Measurements from ENCODE around the gene PSAP. TPM values are rescaled to one million over a fixed set of nuclear protein-coding genes. Genes with fewer than 3 reads are reported as not detected.
"Not testable (repeated sequence)": the region's sequence is repeated elsewhere in the genome, so short reads cannot be mapped to it uniquely, and the experiment has no call there.

PSAP gene
- total and polyA plus RNA-seq, 2 experiments from 2014 or later: 686 to 987 TPM

GRCh38 chr10:71887743-71888142 lies 36.7 kb upstream of the PSAP start:
- Histone ChIP-seq H3K4me2 (peak overlapping the region; percentile 90), H3K9me3 (ENCODE audit: low read depth) (no peaks in the 10 kb centered on the region), H3K4me1 (ENCODE audit: insufficient read depth) (peaks cover 5% of the 10 kb centered on the region), H4K20me1 (ENCODE audit: insufficient read depth, poor library complexity, severe bottlenecking) (no peaks in the 10 kb centered on the region), H3K27me3 (no peaks in the 10 kb centered on the region), H3K27ac (no peak overlapping the region), H3K36me3 (replicated peaks; ENCODE audit: insufficient read depth, low read depth) (no peaks in the 10 kb centered on the region), H3K9me2 (replicated peaks; ENCODE audit: insufficient read depth) (no peaks in the 10 kb centered on the region), H3K79me2 (no peaks in the 10 kb centered on the region), H2AFZ (no peak overlapping the region), H3K4me3 (no peak overlapping the region)
- DNase-seq (ENCODE audit: low spot score): no peak
- WGBS (ENCODE audit: low lambda C conversion rate, missing lambda C conversion rate): 81% methylated on average over 4 of the region's 4 CpGs
- TF ChIP-seq EZH2 (IDR thresholded peaks at IDR 0.05; ENCODE audit: borderline replicate concordance): no peak
- no peak for TF ChIP-seq EZH2phosphoT487 (IDR thresholded peaks at IDR 0.05; ENCODE audit: low read depth, severe bottlenecking, unreplicated experiment)
- no peak for TF ChIP-seq CTCF (IDR thresholded peaks at IDR 0.05; ENCODE audit: poor library complexity)

GRCh38 chr10:71882813-71883659 lies 32.0 kb upstream of the PSAP start:
- H3K27me3 ChIP-seq: no peaks in the 10 kb centered on the region
- H3K36me3 ChIP-seq (replicated peaks; ENCODE audit: insufficient read depth, low read depth): no peaks in the 10 kb centered on the region
- H4K20me1 ChIP-seq (ENCODE audit: insufficient read depth, poor library complexity, severe bottlenecking): no peaks in the 10 kb centered on the region
- no peak for DNase-seq (ENCODE audit: low spot score)
- H3K79me2 ChIP-seq: no peaks in the 10 kb centered on the region
- H3K4me3 ChIP-seq: no peak overlapping the region
- H3K9me2 ChIP-seq (replicated peaks; ENCODE audit: insufficient read depth): no peaks in the 10 kb centered on the region
- no peak for TF ChIP-seq CTCF (IDR thresholded peaks at IDR 0.05; ENCODE audit: poor library complexity)
- WGBS (ENCODE audit: low lambda C conversion rate, missing lambda C conversion rate): 77% methylated on average over 10 of the region's 10 CpGs
- no peaks in the 10 kb centered on the region for H3K4me1 ChIP-seq (ENCODE audit: insufficient read depth)
- H2AFZ ChIP-seq: no peak overlapping the region
- H3K4me2 ChIP-seq: no peak overlapping the region
- H3K27ac ChIP-seq: no peak overlapping the region
- no peaks in the 10 kb centered on the region for H3K9me3 ChIP-seq (ENCODE audit: low read depth)

GRCh38 chr10:71881647-71882355 lies 30.8 kb upstream of the PSAP start:
- no peak overlapping the region for H3K4me3 ChIP-seq
- 92% methylated on average over 9 of the region's 9 CpGs for WGBS (ENCODE audit: low lambda C conversion rate, missing lambda C conversion rate)

GRCh38 chr10:71881307-71881624 lies 30.2 kb upstream of the PSAP start:
- not testable (repeated sequence) for H3K4me1 ChIP-seq (ENCODE audit: insufficient read depth); H3K4me2 ChIP-seq; H4K20me1 ChIP-seq (ENCODE audit: insufficient read depth, poor library complexity, severe bottlenecking); H3K9me2 ChIP-seq (replicated peaks; ENCODE audit: insufficient read depth); H2AFZ ChIP-seq; H3K9me3 ChIP-seq (ENCODE audit: low read depth); H3K27me3 ChIP-seq; H3K4me3 ChIP-seq; H3K27ac ChIP-seq; H3K36me3 ChIP-seq (replicated peaks; ENCODE audit: insufficient read depth, low read depth); DNase-seq (ENCODE audit: low spot score); H3K79me2 ChIP-seq
- 88% methylated on average over 2 of the region's 2 CpGs for WGBS (ENCODE audit: low lambda C conversion rate, missing lambda C conversion rate)

More at GRCh38 chr10:71881647-71882355, 30.8 kb upstream of the PSAP start:
- H3K79me2 ChIP-seq: no peaks in the 10 kb centered on the region
- TF ChIP-seq EZH2 (IDR thresholded peaks at IDR 0.05; ENCODE audit: borderline replicate concordance): no peak
- TF ChIP-seq EZH2phosphoT487 (IDR thresholded peaks at IDR 0.05; ENCODE audit: low read depth, severe bottlenecking, unreplicated experiment): no peak
- no peak for TF ChIP-seq CTCF (IDR thresholded peaks at IDR 0.05; ENCODE audit: poor library complexity)
- no peak overlapping the region for H3K4me2 ChIP-seq
- H3K27ac ChIP-seq: no peak overlapping the region
- H2AFZ ChIP-seq: no peak overlapping the region
- no peaks in the 10 kb centered on the region for H3K36me3 ChIP-seq (replicated peaks; ENCODE audit: insufficient read depth, low read depth)
- DNase-seq (ENCODE audit: low spot score): no peak
- no peaks in the 10 kb centered on the region for H3K9me2 ChIP-seq (replicated peaks; ENCODE audit: insufficient read depth)
- H3K27me3 ChIP-seq: no peaks in the 10 kb centered on the region
- no peaks in the 10 kb centered on the region for H3K4me1 ChIP-seq (ENCODE audit: insufficient read depth)
- H3K9me3 ChIP-seq (ENCODE audit: low read depth): no peaks in the 10 kb centered on the region
- no peaks in the 10 kb centered on the region for H4K20me1 ChIP-seq (ENCODE audit: insufficient read depth, poor library complexity, severe bottlenecking)

Data from hepatocyte (in vitro differentiated cells).